Duodenal mucosa (tissue), 2 donors: ENCODE results near the gene TEAD3.
"Not testable (repeated sequence)": the region's sequence is repeated elsewhere in the genome, so short reads cannot be mapped to it uniquely, and the experiment has no call there.

Source experiments
- H3K27ac ChIP-seq: one replicate; pipeline ENCODE4 v1.7.0; 2013; ENCODE audit warnings: low read depth, low read length
- H3K27me3 ChIP-seq, 2 donors: one replicate each; pipeline ENCODE4 v1.7.0; 2013; ENCODE audit warnings: low read length in 2 of 2, control low read depth in 1 of 2; ENCODE audit not compliant: insufficient read depth in 2 of 2, control insufficient read depth in 1 of 2
- H3K36me3 ChIP-seq, 2 donors: one replicate each; pipeline ENCODE4 v1.7.0; 2013; ENCODE audit warnings: low read length in 2 of 2, control low read depth in 1 of 2; ENCODE audit not compliant: insufficient read depth in 2 of 2, control insufficient read depth in 1 of 2
- H3K4me1 ChIP-seq, 2 donors: one replicate each; pipeline ENCODE4 v1.7.0; 2013; ENCODE audit warnings: low read length in 2 of 2, control low read depth in 1 of 2; ENCODE audit not compliant: insufficient read depth in 2 of 2, control insufficient read depth in 1 of 2
- H3K4me3 ChIP-seq, 2 donors: one replicate each; pipeline ENCODE4 v1.7.0; 2013; ENCODE audit warnings: low read length in 2 of 2, low read depth in 1 of 2
- H3K9ac ChIP-seq, 2 donors: one replicate each; pipeline ENCODE4 v1.7.0; 2013; ENCODE audit warnings: low read length in 2 of 2, low read depth in 1 of 2
- H3K9me3 ChIP-seq, 2 donors: one replicate each; pipeline ENCODE4 v1.7.0; 2013; ENCODE audit warnings: low read length in 2 of 2, control low read depth in 1 of 2; ENCODE audit not compliant: control insufficient read depth in 1 of 2

TEAD3 gene

DNA sequence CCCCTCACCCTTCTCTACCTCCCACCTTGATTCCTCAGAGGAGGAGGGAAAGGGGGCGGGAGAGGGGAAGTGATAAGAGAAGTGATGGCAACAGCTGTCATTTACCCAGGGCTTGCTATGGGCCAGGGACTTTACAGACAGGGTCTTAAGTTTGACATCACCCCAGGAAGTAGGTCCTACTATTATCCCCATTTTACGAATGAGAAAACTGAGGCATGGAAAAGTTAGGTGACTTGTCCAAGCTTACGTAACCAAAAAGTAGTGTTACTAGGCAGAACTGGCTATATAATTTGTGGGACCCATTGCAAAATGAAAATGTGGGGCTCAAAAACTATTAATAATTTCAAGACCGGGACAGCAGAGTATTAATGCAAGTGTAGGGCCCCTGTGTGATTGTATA is 55.2 kb downstream of the TEAD3 start:
- H3K27ac ChIP-seq, result no peak overlapping the region
- no peak overlapping the region for H3K4me3 ChIP-seq
- no peaks in the 10 kb centered on the region for H3K36me3 ChIP-seq
- H3K9ac ChIP-seq, result no peak overlapping the region
- H3K9me3 ChIP-seq, result no peaks in the 10 kb centered on the region
- peaks cover 8% of the 10 kb centered on the region in 2 donors for H3K4me1 ChIP-seq
- H3K27me3 ChIP-seq, result no peaks in the 10 kb centered on the region

DNA sequence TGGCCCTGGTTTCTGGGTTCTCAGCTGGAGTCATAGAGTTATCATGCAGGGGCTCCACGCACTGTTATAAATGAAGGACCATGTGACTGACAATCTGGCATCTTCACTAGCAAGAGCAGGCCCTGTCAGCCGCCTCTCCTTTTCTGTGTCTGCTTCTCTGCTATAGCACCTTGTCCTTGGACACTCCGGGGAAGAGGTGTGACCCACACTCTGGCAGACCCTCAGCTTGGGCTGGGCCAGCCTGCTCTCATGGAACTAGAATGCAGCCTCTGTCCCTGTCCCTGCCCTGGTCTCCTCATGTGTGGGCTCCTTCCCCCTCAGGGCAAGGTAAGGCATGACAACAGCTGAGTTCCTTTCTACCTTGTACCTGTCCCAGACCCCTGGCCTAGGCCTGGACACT is 55.7 kb downstream of the TEAD3 start:
- H3K36me3 ChIP-seq, result no peaks in the 10 kb centered on the region
- H3K4me1 ChIP-seq, result peaks cover 12 to 13% of the 10 kb centered on the region in 2 donors
- H3K4me3 ChIP-seq, result no peak overlapping the region
- H3K9me3 ChIP-seq, result no peaks in the 10 kb centered on the region
- H3K9ac ChIP-seq, result no peak overlapping the region
- H3K27ac ChIP-seq, result no peak overlapping the region
- no peaks in the 10 kb centered on the region for H3K27me3 ChIP-seq

DNA sequence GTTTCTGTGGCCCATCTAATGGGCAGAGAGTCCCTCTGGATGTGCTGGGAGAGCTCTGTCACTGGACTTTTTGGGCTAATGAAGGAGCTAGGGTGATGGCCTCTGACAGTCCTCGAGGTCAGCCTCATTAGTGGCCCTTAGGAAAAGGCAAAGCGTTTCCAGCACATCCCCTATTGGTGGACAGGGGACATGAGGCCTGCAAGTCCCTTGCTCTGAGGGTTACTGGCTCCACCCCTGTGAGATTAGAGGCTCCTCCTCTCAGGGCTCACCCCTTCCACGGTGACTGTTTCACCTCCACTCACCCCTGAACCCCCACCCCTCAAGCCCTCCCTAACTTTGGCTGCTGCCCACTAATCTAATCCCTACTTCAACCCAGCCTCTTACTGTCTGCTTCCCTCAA is 57.6 kb downstream of the TEAD3 start:
- Histone ChIP-seq H3K27me3 (no peaks in the 10 kb centered on the region), H3K4me1 (peaks cover 27 to 31% of the 10 kb centered on the region in 2 donors), H3K9me3 (no peaks in the 10 kb centered on the region), H3K27ac (no peak overlapping the region), H3K9ac (no peak overlapping the region), H3K4me3 (no peak overlapping the region), H3K36me3 (no peaks in the 10 kb centered on the region)

DNA sequence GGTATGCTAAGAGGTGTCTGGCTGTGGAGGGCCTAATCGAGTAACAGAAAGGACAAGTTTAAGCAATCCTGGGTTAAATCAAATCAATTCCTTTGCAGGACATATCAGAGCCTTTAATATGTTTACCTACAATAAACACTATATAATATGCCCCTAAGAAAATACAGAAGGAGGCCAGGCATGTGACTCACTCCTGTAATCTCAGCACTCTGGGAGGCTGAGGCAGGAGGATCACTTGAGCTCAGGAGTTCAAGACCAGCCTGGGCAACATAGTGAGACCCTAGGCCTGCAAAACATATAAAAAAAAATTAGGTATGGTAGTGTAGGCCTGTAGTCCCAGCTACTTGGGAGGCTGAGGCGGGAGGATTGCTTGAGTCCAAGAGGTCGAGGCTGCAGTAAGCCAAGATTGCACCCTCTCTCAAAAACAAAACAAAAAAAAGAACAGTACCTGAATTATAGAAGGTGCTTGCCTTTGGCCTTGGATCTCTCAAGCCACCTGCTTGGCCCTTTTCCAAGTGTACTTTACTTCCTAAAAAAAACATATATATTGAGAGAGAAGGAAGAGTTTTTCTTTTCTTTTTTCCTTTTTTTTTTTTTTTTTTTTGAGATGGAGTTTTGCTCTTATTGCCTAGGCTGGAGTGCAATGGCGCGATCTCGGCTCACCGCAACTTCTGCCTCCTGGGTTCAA is 58.4 kb downstream of the TEAD3 start:
- H3K9ac ChIP-seq, H3K36me3 ChIP-seq, H3K27ac ChIP-seq, H3K9me3 ChIP-seq, H3K27me3 ChIP-seq, H3K4me3 ChIP-seq: not testable (repeated sequence)
- H3K4me1 ChIP-seq, result peaks cover 27 to 37% of the 10 kb centered on the region in 2 donors

DNA sequence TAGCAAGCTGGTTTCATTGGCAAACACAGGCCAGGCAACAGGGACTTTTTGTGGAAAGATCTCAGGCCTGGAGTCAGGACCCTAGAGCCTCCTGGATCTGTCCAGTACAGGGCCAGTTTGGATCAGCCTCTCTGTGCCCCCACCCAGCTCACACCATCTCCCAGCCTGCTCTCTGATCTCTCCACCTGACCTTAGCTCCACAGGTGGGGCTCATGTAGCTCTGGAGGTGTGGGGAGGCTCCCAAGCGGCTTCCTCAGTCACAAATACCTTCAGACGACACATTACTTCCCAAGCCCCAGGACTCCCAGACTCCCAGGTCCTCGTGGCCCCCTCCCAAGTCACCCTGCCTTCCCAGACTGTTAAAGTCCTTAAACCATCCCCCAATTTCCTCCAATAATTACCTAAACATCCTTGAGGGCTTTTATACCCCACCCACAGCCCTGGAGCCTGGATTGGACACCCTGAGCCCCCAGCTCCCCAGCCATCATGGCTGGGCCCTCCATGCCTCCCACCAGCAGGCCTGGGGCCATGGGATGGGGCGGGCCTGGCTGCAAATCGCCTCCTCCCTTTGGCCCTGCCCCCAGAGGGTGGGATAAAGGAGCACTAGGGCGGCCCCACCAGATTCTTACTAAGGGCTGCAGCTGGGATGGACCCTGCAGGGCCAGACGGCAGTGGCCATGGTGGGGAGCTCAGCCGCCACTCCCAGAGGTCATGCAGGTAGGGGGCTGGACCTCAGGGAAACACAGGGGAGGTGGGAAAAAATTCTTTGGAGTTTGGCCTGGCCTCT is 60.6 kb downstream of the TEAD3 start:
- Histone ChIP-seq H3K36me3 (no peaks in the 10 kb centered on the region), H3K27me3 (no peaks in the 10 kb centered on the region), H3K27ac (no peak overlapping the region), H3K4me1 (peaks cover 27 to 42% of the 10 kb centered on the region in 2 donors), H3K9ac (no peak overlapping the region), H3K4me3 (no peak overlapping the region), H3K9me3 (no peaks in the 10 kb centered on the region)

DNA sequence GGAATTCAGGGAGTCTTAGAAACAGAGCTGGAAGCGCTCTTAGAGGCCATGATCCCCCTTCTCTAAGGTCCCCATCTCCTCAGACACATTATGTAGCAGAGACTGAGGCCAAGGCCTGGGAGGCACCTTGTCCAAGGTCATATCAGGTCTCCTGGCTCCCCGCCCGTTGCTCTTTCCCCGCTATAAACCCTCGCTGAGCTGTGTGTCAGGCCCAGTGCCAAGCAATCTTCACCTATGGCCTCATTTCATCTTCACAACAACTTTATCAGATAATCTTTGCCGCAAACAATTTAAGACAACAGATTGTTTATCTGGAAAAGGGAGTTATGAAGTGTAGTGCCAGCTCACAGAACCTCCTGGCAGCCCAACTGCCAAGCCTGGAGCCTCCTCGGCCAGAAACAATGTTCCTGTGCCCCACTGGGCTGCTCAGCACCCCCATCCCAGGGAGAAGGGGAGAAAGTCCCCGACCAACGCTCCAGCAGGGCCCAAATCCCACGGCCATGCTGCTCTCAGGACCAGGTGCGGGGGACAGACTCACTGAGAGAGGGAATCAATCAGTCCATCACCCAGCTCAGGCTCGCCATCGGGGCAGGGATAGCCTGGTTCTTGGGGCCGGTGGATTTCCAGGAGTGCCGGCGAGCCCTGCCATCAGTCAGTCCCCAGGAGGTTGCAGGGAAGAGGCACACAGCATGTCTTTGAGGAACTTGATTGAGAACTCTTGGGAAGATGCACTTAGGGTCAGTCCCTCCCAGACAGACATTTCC is 61.6 kb downstream of the TEAD3 start:
- Histone ChIP-seq H3K4me3 (no peak overlapping the region), H3K27me3 (no peaks in the 10 kb centered on the region), H3K9ac (peak overlapping the region in 1 of 2 donors; percentile 38), H3K27ac (no peak overlapping the region), H3K9me3 (peaks cover 0 to under 1% of the 10 kb centered on the region in 2 donors), H3K36me3 (no peaks in the 10 kb centered on the region), H3K4me1 (peaks cover 27 to 42% of the 10 kb centered on the region in 2 donors)

DNA sequence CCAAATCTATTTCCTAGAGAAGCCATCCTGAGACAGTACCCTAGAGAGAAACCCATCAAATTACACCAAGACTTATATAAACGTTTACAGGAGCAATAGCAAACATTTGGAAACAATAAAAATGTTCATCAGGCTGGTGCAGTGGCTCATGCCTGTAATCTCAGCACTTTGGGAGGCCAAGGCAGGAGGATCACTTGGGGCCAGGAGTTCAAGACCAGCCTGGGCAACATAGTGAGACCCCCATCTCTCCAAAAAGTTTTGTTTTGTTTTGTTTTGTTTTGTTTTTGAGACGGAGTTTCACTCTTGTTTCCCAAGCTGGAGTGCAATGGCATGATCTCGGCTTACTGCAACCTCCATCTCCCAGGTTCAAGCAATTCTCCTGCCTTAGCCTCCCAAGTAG is 64.2 kb downstream of the TEAD3 start:
- Histone ChIP-seq H3K4me1 (peaks cover 23 to 39% of the 10 kb centered on the region in 2 donors), H3K9me3 (peaks cover 10 to 21% of the 10 kb centered on the region in 2 donors)
- H3K36me3 ChIP-seq, H3K4me3 ChIP-seq, H3K27me3 ChIP-seq, H3K27ac ChIP-seq, H3K9ac ChIP-seq: not testable (repeated sequence)

DNA sequence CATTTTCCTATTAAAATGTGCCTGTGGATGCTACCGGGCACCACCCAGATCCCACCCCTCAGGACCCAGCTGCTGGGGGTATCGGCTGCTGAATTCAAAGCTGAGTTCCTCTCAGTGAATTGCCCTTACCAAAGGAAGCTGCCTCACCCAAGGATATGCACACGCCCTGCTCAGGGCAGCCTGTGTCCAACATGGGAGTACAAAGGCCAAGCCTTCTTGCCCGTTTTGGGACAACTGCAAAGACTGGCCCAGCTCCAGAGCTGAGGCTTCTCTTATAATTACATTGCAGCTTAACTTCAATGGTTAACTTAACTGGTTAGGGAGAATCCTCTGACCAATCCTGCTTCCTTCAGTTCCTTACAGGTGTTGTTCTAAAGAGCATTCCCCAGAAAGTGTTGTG is 64.6 kb downstream of the TEAD3 start:
- peaks cover 23 to 39% of the 10 kb centered on the region in 2 donors for H3K4me1 ChIP-seq
- H3K9me3 ChIP-seq, result peaks cover 10 to 21% of the 10 kb centered on the region in 2 donors
- H3K27ac ChIP-seq, result no peak overlapping the region
- H3K27me3 ChIP-seq, result no peaks in the 10 kb centered on the region
- H3K9ac ChIP-seq, result no peak overlapping the region
- no peak overlapping the region for H3K4me3 ChIP-seq
- H3K36me3 ChIP-seq, result peaks cover 0 to 8% of the 10 kb centered on the region in 2 donors

DNA sequence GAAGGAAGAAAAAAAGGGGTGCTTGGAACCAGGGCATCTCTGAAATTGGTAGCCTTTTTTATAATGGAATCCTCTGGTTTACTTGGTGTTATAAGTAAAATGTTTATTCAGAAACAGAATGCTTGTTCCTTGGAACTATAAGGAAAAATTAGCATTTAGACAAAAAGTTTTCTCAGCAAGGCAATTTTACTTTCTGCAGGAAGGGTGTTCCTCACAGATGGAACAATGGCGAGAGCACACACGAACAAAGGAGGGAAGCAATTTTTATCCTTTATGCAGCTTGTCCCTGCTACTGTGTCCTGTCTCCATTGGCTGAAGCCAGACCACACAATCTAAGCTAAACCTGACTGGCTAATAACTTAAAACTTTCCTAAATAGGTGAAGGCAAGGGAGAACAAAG is 67.4 kb downstream of the TEAD3 start:
- no peak overlapping the region for H3K27ac ChIP-seq
- H3K9me3 ChIP-seq, result peaks cover 10 to 21% of the 10 kb centered on the region in 2 donors
- no peaks in the 10 kb centered on the region for H3K27me3 ChIP-seq

More for the DNA sequence above, 67.4 kb downstream of the TEAD3 start:
- peaks cover 3 to 34% of the 10 kb centered on the region in 2 donors for H3K36me3 ChIP-seq
- H3K4me3 ChIP-seq, result no peak overlapping the region
- peaks cover 0 to 12% of the 10 kb centered on the region in 2 donors for H3K4me1 ChIP-seq
- no peak overlapping the region for H3K9ac ChIP-seq
